Heart left ventricle (tissue), 16 donors: ENCODE data around the gene YEATS2. TPM values are rescaled to one million over a fixed set of nuclear protein-coding genes. Genes with fewer than 3 reads are reported as not detected.

Experiments used
- ATAC-seq, 4 donors: fragments of 200-7000 bp; cut with Tn5 transposase; one replicate each; pipeline ENCODE4 v1.9.1; 2020 to 2022; ENCODE audit warnings: moderate library complexity in 4 of 4, mild to moderate bottlenecking in 3 of 4, moderate number of reproducible peaks in 1 of 4
- DNase-seq, 5 donors: peaks; one replicate each; pipeline ENCODE4 v3.0.0-alpha.2; 2020
- H3K27ac ChIP-seq, 12 donors: fragments of 200-600 bp; sonication (generic) in 4 of 12; one replicate each; pipeline versions ENCODE4 v1.5.0 to v1.8.0; 2016 to 2022; ENCODE audit warnings: mild to moderate bottlenecking in 2 of 12
- H3K27me3 ChIP-seq, 9 donors: fragments of 200-600 bp; sonication (generic) in 2 of 9; one replicate each; pipeline versions ENCODE4 v1.5.1 to v1.8.0; 2016 to 2022; ENCODE audit warnings: mild to moderate bottlenecking in 3 of 9
- H3K36me3 ChIP-seq, 9 donors: fragments of 200-600 bp; sonication (generic) in 2 of 9; one replicate each; pipeline versions ENCODE4 v1.5.0 to v1.8.0; 2018 to 2022; ENCODE audit warnings: mild to moderate bottlenecking in 2 of 9
- H3K4me1 ChIP-seq, 12 donors: fragments of 200-600 bp; sonication (generic) in 4 of 12; one replicate each; pipeline versions ENCODE4 v1.5.0 to v1.8.0; 2016 to 2022; ENCODE audit warnings: mild to moderate bottlenecking in 3 of 12
- H3K4me3 ChIP-seq, 12 donors: fragments of 200-600 bp; sonication (generic) in 4 of 12; one replicate each; pipeline versions ENCODE4 v1.5.0 to v1.8.0; 2017 to 2022; ENCODE audit warnings: mild to moderate bottlenecking in 9 of 12, moderate library complexity in 4 of 12
- H3K9me3 ChIP-seq, 12 donors: fragments of 200-600 bp; sonication (generic) in 4 of 12; one replicate each; pipeline versions ENCODE4 v1.5.0 to v1.8.0; 2016 to 2022; ENCODE audit warnings: mild to moderate bottlenecking in 1 of 12
- CTCF ChIP-seq, 12 donors: fragments of 200-600 bp; sonication (generic) in 4 of 12; IDR thresholded peaks; one replicate each; pipeline versions ENCODE4 v1.5.0 to v1.8.0; 2018 to 2022; ENCODE audit warnings: antibody characterized with exemption in 12 of 12, mild to moderate bottlenecking in 5 of 12
- POLR2A ChIP-seq, 2 donors: fragments of 450-650 bp; IDR thresholded peaks; one replicate each; pipeline ENCODE4 v1.6.1; 2017; ENCODE audit warnings: antibody characterized with exemption in 2 of 2, mild to moderate bottlenecking in 2 of 2, moderate library complexity in 2 of 2
- WGBS, 4 donors: extraction: QIAGEN DNeasy Blood & Tissue Kit in 2 of 4; methylation state at CpG; one replicate each; pipeline versions ENCODE4 v1.1.5 to v1.1.7; 2013 to 2018; 5-methylcytosine and 5-hydroxymethylcytosine counted together
- intact Hi-C, 10 donors: fragments of 100-400 bp; cut with DNase I; formaldehyde crosslinking; loops; one replicate each; pipeline versions ENCODE4 v1.11.1 to v1.14.2; 2022
- polyA plus RNA-seq, 2 donors: library from polyadenylated mRNA; stranded (reverse); fragments of 200-250 nt; gene quantifications; one replicate each; pipeline ENCODE4 v1.2.3, GENCODE V29; 2013
- total RNA-seq, 9 donors: library from RNA; depleted of rRNA in 2 of 9; stranded (reverse); fragments of >200 nt in 2 of 9; fragmentation: NEBNext Ultra II Directional in 3 of 9; extraction: Animal tissue kit (Norgen Biotek cat#: 25700) in 3 of 9; gene quantifications; one replicate each; pipeline versions ENCODE4 v1.1.0 to v1.2.4, GENCODE V29; 2016 to 2023
- donor health status: ischemic (EF 13 %, LVEDD 7.1; RV severe dilation, severe dysfunction).
- donor health status: healthy with polysubstance abuse.
- donor health status: DM: no; HTN: yes; CAD: no.
- donor health status: DM: no; HTN: no; CAD: no.
- donor health status: ischemic (EF 25% LVEDD 6.9; RV normal size, moderate dysfunction).
- donor health status: ischemic (EF 25% LVEDD 5.7; RV mildly dilated, moderate dysfunction).
- donor health status: healthy.
- donor health status: DM: yes; HTN: yes; CAD: no.
- donor health status: ischemic (EF 35%, LVEDD 5.7; RV mildly dilated, moderate dysfunction).
- donor health status: nonischemic (EF 11% LVEDD 7.7; RV severe dilation, severe dysfunction).
- donor health status: DM: yes; HTN: yes; CAD: no.
- donor health status: PGD.
- donor health status: ischemic (EF 29% LVEDD 5.4; RV normal size, mild dysfunction).
- donor health status: nonischemic (EF 23%, LVEDD 6.1; RV moderate dilation, normal function).

The YEATS2 gene
- total and polyA plus RNA-seq, 11 donors = 3.2 to 21.2 (median 9.8) TPM

GRCh38 chr3:183822631-183823030 is 125.0 kb downstream of the YEATS2 start:
- Histone ChIP-seq H3K4me1 (peaks cover 0 to 19% (median 13%) of the 10 kb centered on the region in 12 donors), H3K4me3 (no peak overlapping the region), H3K9me3 (no peaks in the 10 kb centered on the region), H3K27ac (no peak overlapping the region), H3K36me3 (peaks cover 0 to 3% (median 0%) of the 10 kb centered on the region in 9 donors), H3K27me3 (no peaks in the 10 kb centered on the region)
- ATAC-seq (no peak), DNase-seq (no peak)
- WGBS, 4 donors = 89 to 91% (median 89%) methylated on average over 8 to 13 of the region's 13 CpGs
- TF ChIP-seq CTCF (IDR thresholded peaks at IDR 0.05) = no peak
- no peak for TF ChIP-seq POLR2A (IDR thresholded peaks at IDR 0.05)
- intact Hi-C loops = no loop called here

GRCh38 chr3:183823963-183824362 is 126.4 kb downstream of the YEATS2 start:
- peaks cover 0 to 12% (median 3%) of the 10 kb centered on the region in 9 donors for H3K36me3 ChIP-seq
- no peak overlapping the region for H3K27ac ChIP-seq
- 79 to 92% (median 87%) methylated on average over 5 of the region's 5 CpGs for WGBS, 4 donors
- intact Hi-C loops = no loop called here
- ATAC-seq = no peak
- no peak for DNase-seq
- no peaks in the 10 kb centered on the region for H3K27me3 ChIP-seq
- no peaks in the 10 kb centered on the region for H3K9me3 ChIP-seq
- peak overlapping the region in 2 of 12 donors; percentile 69 to 71 for H3K4me3 ChIP-seq
- peaks cover 0 to 30% (median 13%) of the 10 kb centered on the region in 12 donors for H3K4me1 ChIP-seq
- TF ChIP-seq POLR2A (IDR thresholded peaks at IDR 0.05) (no peak), CTCF (IDR thresholded peaks at IDR 0.05) (no peak)

- intact Hi-C loops = loop anchor here in 1 of 10 donors (5.0 kb wide), 1 partner anchor 57 kb away; the partner anchor contains the start of gene PARL
- ATAC-seq (peak in 3 of 4 donors; percentile 14 to 41 (median 38)), DNase-seq (peak in 2 of 5 donors; percentile 27 to 64)
- H3K27ac ChIP-seq = peak overlapping the region in 3 of 12 donors; percentile 18 to 56 (median 50)
- peaks cover 0 to 22% (median 13%) of the 10 kb centered on the region in 9 donors for H3K36me3 ChIP-seq
- H3K4me1 ChIP-seq = peaks cover 0 to 31% (median 13%) of the 10 kb centered on the region in 12 donors
- 2 to 8% (median 3%) methylated on average over 22 to 88 of the region's 88 CpGs for WGBS, 4 donors
- TF ChIP-seq CTCF (IDR thresholded peaks at IDR 0.05) = peak in 1 of 12 donors; percentile 12
- TF ChIP-seq POLR2A (IDR thresholded peaks at IDR 0.05) = no peak
- H3K9me3 ChIP-seq = no peaks in the 10 kb centered on the region
- peak overlapping the region; percentile 43 to 81 (median 63) for H3K4me3 ChIP-seq
- no peaks in the 10 kb centered on the region for H3K27me3 ChIP-seq
These were observed 127.3 kb downstream of the YEATS2 start for GRCh38 chr3:183824761-183825455.

GRCh38 chr3:183825456-183826161 is 128.0 kb downstream of the YEATS2 start, which contains the start of gene MAP6D1:
TSS of gene MAP6D1 (minus strand) at chr3:183825577. CDS start at chr3:183825547, 30 bp downstream.
- peak within 1 kb of the TSS in 3 of 12 donors; percentile 18 to 56 (median 50) for H3K27ac ChIP-seq
- intact Hi-C loops = loop anchor here in 1 of 10 donors (5.0 kb wide), 1 partner anchor 57 kb away; the partner anchor contains the start of gene PARL
- peak in 3 of 5 donors; percentile 29 to 74 (median 30) for DNase-seq
- ATAC-seq = peak in 3 of 4 donors; percentile 19 to 72 (median 61)
- H3K4me1 ChIP-seq = peaks cover 0 to 31% (median 13%) of the 10 kb centered on the region in 12 donors
- peak within 1 kb of the TSS; percentile 43 to 81 (median 63) for H3K4me3 ChIP-seq
- H3K36me3 ChIP-seq = peaks cover 0 to 29% (median 20%) of the 10 kb centered on the region in 9 donors
- H3K27me3 ChIP-seq = no peaks in the 10 kb centered on the region
- H3K9me3 ChIP-seq = no peaks in the 10 kb centered on the region
- 7 to 27% (median 11%) methylated on average over 12 to 69 of the region's 69 CpGs for WGBS, 4 donors
- TF ChIP-seq CTCF (IDR thresholded peaks at IDR 0.05) (peak in 5 of 12 donors; percentile 9 to 46 (median 26)), POLR2A (IDR thresholded peaks at IDR 0.05) (no peak)
